ENCODE results near the gene NGRN. TPM values are rescaled to one million over a fixed set of nuclear protein-coding genes. Genes with fewer than 3 reads are reported as not detected.

Gene NGRN
- total RNA-seq, 1 experiment from 2014 or later = 137 TPM

- Histone ChIP-seq H3K27me3 (ENCODE audit: control insufficient read depth, insufficient read depth, low read length) (no peaks in the 10 kb centered on the region), H3K36me3 (ENCODE audit: control insufficient read depth, insufficient read depth, low read length) (no peaks in the 10 kb centered on the region), H3K4me3 (ENCODE audit: low read depth in 2 of 2, low read length in 2 of 2) (no peak overlapping the region), H3K4me1 (ENCODE audit: control insufficient read depth, insufficient read depth, low read length) (0 out of 2 replicates have a peak, but pooled peaks cover 3% of the 10 kb centered on the region), H3K27ac (ENCODE audit: low read length) (no peak overlapping the region), H3K9me3 (ENCODE audit: control insufficient read depth, insufficient read depth, low read depth, low read length) (no peaks in the 10 kb centered on the region)
- no peak for TF ChIP-seq CTCF (IDR thresholded peaks at IDR 0.05)
- no peak for ATAC-seq
- ChIA-PET CTCF (no interaction called here), POLR2A (no interaction called here)
- DNase-seq (ENCODE audit: low read depth, low spot score) = no peak
- BruUV-seq (replicated peaks) = no TSS peak
- intact Hi-C loops (cut with micrococcal nuclease; ENCODE audit: unreplicated experiment) (loop anchor here (2.0 kb wide), 1 partner anchor 144 kb away; no protein-coding TSS in a partner anchor), in situ Hi-C loops (cut with HindIII; ENCODE audit: low pct_unique_long_range_greater_than_20kb, low sequenced_read_pairs) (no loop called here)
Measured at GRCh38 chr15:90287101-90287500, 21.6 kb downstream of the NGRN start.

- intact Hi-C loops (cut with micrococcal nuclease; ENCODE audit: unreplicated experiment) = loop anchor here (2.0 kb wide), 1 partner anchor 145 kb away; no protein-coding TSS in a partner anchor
- POLR2A ChIA-PET = no interaction called here
- no peaks in the 10 kb centered on the region for H3K36me3 ChIP-seq (ENCODE audit: control insufficient read depth, insufficient read depth, low read length)
- CTCF ChIA-PET = interaction anchor here (0.6 kb wide), 2 partner anchors 37 to 55 kb away, joined by 4 read pairs; no protein-coding TSS in a partner anchor
- H3K9me3 ChIP-seq (ENCODE audit: control insufficient read depth, insufficient read depth, low read depth, low read length) = no peaks in the 10 kb centered on the region
- H3K4me3 ChIP-seq (ENCODE audit: low read depth in 2 of 2, low read length in 2 of 2) = no peak overlapping the region
- no TSS peak for BruUV-seq (replicated peaks)
- in situ Hi-C loops (cut with HindIII; ENCODE audit: low pct_unique_long_range_greater_than_20kb, low sequenced_read_pairs) = no loop called here
- DNase-seq (ENCODE audit: low read depth, low spot score) = no peak
- ATAC-seq = no peak
- H3K27me3 ChIP-seq (ENCODE audit: control insufficient read depth, insufficient read depth, low read length) = no peaks in the 10 kb centered on the region
- no peak for TF ChIP-seq POLR2AphosphoS5 (IDR thresholded peaks at IDR 0.05; ENCODE audit: low read depth, low read length)
- no peak for TF ChIP-seq REST (IDR thresholded peaks at IDR 0.05; ENCODE audit: insufficient read depth in 1 of 2, low read depth in 2 of 2, low read length in 1 of 2)
- TF ChIP-seq CTCF (IDR thresholded peaks at IDR 0.05) = no peak
- TF ChIP-seq SIN3A (IDR thresholded peaks at IDR 0.05; ENCODE audit: borderline replicate concordance, insufficient read depth, low read depth, low read length) = no peak
- no peak for TF ChIP-seq TCF7L2 (IDR thresholded peaks at IDR 0.05; ENCODE audit: low read depth, low read length)
- 0 out of 2 replicates have a peak, but pooled peaks cover 3% of the 10 kb centered on the region for H3K4me1 ChIP-seq (ENCODE audit: control insufficient read depth, insufficient read depth, low read length)
- no peak overlapping the region for H3K27ac ChIP-seq (ENCODE audit: low read length)
Measured at GRCh38 chr15:90287946-90288345, 22.5 kb downstream of the NGRN start.

All from Panc1 (cell line).